ENCODE measurements around the gene EXOC3L4.
"Not testable (repeated sequence)": the region's sequence is repeated elsewhere in the genome, so short reads cannot be mapped to it uniquely, and the experiment has no call there.

EXOC3L4 gene

DNA sequence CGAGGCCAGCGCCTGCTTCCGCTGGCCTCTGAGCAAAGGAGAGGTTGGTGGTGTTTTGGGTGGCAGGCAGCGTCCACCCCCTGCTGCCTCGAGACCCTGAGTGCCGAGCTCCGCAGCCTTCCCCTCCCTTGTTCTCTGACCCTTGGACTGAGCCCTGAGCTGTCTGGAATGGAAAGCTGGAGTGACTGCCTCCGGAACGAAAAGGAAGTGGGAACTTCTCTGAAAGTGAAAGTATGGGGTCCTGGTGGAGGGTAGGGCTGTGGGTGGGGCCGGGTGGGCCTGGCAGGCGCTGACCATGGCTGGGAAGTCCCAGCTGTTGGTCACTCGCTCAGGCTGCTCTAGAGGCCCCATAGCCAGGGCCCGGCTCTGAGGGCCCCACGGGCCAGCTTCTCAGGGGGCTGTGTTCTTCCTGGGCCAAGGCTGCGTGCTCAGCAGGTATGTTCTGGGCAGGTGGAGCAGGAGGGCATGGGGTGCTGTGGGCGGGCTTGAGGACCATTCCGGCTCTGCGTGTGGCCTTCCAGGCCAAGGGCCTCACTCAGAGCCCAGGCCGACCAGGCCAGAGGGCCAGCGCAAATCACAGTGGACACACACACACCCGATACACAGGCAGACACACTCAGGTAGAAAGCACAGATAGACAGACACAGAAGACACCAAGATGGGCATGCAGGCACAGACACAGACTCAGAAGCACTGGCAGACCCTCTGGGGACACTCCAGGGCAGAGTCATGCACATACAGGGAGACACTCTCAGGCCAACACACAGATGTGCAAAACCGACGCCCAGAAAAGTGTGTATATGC lies at the start of gene EXOC3L4:
Gene EXOC3L4, plus strand, starts transcription at position 320 of the 804 bp plus-strand sequence. CDS start 5,495 bp downstream, outside the sequence.
- DNase-seq (ENCODE audit: low spot score): no peak

DNA sequence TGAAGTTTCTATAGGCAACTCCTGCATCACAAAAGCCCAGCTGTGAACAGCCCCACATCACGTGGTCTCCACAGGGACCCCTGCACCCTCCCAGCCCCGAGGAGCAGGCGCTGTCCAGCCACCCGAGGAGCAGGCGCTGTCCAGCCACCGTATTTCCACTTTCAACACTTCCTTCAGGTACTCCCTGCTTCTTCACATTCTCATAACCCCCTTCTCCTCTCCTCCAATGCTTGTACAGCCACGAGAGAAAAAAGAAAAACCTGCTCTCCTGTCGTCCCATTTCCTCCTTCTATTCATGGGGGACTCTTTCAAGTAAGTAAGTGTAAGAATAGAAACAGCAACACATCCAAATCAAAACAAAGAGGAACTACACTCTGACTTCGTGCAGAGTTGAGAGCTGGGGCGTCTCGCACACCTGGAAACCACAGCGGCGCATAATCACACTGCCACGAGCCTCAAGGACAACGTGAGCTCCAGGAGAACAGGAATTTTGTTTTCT lies 49.1 kb upstream of the EXOC3L4 start:
- DNase-seq (ENCODE audit: low spot score): no peak

DNA sequence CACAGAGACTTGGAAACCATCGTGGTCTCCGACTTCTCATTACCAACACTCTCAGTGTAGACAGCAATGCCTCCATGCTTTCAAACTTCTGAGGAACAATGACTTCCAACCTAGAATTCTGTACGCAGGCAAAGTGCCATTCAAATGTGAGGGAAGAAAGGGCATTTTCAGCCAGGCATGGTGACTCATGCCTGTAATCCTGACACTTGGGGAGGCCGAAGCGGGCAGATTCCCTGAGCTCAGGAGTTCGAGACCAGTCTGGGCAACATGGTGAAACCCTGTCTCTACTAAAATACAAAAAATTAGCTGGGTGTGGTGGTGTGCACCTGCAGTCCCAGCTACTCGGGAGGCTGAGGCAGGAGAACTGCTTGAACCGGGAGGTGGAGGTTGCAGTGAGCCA lies 47.1 kb upstream of the EXOC3L4 start:
- DNase-seq (ENCODE audit: low spot score): not testable (repeated sequence)

DNA sequence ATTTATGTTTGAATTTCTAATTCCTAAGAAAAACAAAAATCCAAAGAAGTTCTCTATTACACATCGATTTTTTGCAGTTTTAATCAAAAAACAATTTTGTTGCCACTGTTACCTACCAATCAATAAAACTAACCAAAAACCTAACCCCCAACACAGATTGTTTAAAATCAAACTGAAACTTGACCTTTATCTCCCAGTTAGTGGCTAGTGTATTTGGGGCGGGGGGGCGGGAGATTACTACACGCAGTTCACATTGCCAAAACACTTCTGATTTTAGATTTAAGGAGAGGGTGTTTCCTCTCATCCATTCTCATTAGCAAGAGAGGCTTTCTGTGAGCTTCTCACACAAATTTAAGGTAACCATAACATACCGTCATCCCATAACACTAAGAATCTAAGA lies 43.6 kb upstream of the EXOC3L4 start:
- no peak for DNase-seq (ENCODE audit: low spot score)

DNA sequence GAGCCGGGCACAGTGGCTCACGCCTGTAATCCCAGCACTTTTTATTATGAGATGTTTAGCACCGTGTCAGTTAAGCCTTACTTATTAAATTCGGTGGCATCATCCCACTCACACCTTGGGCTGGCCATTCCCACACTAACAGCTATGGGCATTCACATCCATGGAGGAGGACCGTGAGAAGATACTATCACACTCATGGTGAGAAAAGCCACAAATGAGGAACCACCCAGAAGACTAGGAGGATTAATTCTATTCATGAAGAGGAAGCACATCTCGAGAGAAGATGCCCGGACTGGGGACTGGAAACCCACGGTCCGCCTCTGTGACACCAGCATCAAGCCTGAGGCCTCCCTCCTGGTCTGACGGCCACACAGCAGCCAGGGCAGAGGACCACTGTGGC lies 42.1 kb upstream of the EXOC3L4 start:
- DNase-seq (ENCODE audit: low spot score): no peak

DNA sequence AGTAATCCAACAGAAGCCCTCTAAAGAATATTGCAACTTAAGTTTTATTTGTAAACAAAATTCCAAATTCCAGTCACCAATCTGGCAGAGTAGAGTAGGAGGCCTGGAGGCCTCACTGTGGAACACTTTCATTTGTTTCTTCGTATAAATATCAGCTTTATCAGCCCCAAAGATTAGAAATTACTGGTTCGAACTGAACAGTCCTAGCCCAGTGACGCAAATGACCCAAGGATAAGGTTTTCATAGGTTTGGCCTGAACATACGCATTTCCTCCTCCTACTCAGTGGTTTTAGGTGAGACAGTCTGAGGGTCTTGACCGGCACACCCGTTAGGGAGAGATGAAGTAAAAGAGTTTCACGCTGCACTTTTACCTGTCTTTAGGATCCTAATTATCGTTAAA lies 38.8 kb upstream of the EXOC3L4 start:
- no peak for DNase-seq (ENCODE audit: low spot score)

DNA sequence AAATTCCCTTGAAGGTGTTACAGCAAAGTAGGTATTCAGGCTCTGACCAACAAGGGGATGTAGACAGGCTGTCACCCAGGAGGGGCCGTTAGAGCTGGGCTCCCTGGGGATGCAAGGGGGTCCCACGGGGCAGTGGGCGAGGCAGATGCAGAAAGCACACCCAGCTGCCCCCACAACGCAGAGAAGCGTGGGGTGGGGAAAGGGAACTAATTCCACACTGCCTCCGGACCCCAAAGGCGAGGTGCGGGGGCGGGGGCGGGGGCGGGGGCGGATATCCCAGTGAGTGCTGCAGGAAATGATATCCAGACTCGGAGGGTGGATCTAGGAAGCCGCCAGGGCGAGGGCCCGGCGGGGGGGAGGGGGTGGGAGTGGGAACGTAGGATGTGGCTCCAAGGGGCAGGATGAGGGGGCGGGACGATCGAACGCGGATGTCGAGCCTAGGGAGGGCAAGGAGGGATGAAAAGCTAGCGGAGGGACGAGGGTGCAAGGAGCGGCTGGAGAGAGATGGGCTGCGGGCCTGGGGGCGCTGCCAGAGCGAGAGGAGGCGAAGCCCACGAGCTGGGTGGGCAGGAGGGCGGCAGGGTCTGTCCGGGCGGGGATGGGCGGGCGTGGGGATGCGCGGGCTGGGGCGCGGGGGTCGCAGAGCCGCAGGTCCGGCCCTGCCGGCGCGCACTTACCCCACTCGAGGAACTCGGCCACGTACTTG lies 38.0 kb upstream of the EXOC3L4 start:
- no peak for DNase-seq (ENCODE audit: low spot score)

DNA sequence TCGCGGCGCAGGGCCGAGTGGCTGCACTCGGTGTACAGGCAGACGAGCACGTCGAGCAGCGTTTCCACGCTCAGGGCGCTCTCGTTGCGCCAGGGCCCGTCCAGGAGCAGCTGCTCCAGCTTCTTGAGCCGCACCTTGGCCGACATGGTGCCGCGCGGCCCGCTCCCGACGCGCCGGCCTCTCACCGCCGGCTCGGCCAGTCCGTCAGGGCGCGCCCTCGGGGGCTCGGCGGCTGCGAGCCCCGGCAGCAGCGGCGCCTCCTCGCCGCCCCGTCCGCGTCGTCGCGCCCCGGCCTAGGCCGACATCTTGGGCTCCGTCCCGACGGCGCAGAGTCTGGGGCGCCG lies 37.5 kb upstream of the EXOC3L4 start:
- no peak for DNase-seq (ENCODE audit: low spot score)

DNA sequence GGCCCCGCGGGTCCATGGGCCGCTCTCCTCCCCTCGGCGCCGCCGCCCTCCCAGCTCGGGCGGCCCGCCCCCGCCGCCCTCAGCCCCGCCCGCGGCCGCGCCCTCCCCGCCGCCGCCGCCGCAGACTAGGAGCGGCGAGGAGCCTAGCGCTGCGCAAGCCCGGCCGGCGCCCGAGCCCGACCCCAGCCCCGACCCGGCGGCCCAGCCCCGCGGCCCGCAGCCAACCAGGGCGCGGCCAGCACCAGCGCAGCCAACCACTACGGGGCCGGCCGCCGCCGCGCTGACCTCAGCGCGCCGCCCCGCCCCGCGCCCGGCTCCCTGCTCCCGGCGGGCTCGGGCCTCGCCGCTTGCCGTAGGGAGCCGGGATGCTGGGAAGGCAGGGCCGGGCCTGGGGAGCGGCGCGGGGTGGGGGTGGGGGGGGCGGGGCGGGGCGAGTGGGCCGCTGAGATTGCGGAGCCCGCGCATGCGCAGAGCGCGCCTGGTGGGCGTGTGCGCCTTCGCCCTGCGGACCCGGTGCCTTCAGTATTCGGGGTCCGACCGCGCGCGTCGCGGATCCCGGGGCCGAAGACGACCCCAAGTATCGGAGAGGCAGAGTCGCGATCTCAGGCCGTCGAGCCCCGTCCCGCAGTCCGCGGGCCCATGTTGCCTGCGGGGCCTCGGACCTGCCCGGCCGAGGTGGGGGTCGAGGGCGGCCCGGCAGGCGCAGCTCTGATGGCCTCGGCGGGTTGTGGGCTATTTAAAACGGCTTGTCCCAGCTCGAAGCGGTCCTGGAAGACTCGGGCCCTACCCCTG lies 37.0 kb upstream of the EXOC3L4 start, which contains the start of gene CDC42BPB:
Gene CDC42BPB, minus strand, starts transcription at position 178 of the 792 bp plus-strand sequence. CDS start 376 bp downstream, outside the sequence.
- DNase-seq (ENCODE audit: low spot score): peak; percentile 90

DNA sequence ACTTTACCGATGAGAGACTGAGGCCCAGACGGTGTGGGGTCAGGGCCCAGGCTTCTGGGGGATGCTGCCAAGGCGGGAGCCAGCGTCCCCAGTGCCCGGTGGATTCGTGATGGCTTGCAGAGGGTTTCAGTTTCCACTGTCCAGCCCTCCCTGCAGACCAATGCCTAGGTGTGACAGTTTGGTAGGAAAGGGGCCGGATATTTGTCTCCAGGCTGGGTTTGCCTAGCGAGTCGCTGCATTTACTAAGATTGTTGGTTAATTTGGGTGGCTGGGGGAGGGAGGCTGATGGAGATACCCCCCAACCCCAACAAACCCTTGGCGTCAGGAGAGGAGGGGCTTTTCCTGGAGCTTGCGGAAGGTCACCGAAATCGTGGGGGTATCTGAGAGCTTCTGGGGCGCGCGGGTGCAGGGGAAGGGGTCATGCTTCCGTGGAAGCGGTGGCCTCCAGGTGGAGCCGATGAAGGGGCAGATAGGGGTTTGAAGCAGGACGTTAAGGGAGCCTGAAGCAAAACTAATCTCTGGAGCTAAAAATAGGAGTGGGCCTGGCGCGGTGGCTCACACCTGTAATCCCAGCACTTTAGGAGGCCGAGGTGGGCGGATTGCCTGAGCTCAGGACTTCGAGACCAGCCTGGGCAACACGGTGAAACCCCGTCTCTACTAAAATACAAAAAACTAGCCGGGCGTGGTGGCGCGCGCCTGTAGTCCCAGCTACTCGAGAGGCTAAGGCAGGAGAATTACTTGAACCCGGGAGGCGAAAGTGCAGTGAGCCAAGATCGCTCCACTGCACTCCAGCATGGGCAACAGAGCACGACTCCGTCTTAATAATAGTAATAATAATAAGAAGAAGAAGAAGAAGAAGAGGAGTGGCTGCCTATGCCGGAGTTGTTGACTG lies 36.1 kb upstream of the EXOC3L4 start:
- no peak for DNase-seq (ENCODE audit: low spot score)

DNA sequence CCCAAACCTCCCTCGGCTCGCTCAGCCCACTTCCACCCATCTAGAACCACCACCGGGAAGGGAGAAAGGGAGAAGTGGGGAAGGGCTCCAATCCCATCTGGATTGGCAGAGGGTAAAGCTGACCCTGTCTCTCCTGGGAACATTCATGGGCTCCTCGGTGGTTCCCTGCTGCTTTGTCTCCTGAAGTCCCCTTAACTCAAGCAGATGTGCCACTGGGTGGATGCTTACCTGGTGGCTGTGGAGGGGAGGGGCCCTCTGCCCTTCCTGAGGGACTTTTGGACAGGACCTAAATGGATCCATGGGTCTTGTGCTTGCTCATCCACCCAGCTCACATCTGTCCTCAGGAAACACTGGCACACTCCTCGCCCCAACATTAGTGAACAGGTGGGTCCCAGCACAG lies 35.0 kb upstream of the EXOC3L4 start:
- no peak for DNase-seq (ENCODE audit: low spot score)

DNA sequence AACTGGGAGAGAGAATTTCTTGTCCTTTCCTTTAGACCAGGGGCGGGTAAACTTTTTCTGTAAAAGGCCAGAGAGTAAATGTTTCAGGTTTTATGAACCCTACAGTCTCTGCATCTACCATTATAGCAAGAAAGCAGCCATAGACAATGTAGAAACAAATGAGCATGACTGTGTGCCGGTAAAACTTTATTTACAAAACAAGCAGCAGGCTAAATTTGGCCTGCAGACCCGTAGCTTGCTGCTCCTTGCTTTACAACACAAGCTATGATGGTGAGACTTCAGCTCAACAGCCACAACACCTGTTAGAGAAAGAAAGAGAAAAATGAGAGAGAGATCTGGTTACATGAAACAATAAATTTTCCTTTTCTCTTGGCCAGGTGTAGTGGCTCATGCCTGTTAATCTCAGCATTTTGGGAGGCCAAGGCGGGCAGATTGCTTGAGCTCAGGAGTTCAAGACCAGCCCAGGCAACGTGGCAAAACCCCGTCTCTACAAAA lies 33.0 kb upstream of the EXOC3L4 start:
- DNase-seq (ENCODE audit: low spot score): no peak

DNA sequence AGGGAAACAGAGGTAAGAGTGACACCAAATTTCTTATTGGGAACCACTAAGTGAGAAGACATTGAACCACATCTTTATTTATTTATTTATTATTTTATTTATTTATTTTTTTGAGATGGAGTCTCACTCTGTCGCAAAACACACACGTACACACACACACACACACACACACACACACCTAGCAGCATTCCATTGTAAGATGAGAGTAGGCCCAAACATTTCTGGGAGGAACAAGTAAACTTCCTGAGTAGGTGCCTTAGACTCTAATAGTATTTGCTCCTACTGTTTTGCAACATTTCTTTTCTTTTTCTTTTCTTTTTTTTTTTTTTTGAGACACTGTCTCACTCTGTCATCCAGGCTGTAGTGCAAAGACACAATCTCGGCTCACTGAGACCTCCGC lies 30.1 kb upstream of the EXOC3L4 start:
- no peak for DNase-seq (ENCODE audit: low spot score)

DNA sequence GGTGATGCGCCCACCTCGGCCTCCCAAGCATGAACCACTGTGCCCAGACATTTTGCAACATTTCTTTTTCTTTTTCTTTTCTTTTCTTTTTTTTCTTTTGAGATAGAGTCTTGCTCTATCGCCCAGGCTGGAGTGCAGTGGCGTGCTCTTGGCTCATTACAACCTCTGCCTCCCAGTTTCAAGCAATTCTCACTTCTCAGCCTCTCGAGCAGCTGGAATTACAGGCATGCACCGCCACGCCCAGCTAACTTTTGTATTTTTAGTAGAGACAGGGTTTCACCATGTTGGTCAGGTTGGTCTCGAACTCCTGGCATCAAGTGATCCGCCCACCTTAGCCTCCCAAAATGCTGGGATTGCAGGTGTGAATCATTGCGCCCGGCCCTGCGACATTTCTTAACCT lies 29.5 kb upstream of the EXOC3L4 start:
- no peak for DNase-seq (ENCODE audit: low spot score)

DNA sequence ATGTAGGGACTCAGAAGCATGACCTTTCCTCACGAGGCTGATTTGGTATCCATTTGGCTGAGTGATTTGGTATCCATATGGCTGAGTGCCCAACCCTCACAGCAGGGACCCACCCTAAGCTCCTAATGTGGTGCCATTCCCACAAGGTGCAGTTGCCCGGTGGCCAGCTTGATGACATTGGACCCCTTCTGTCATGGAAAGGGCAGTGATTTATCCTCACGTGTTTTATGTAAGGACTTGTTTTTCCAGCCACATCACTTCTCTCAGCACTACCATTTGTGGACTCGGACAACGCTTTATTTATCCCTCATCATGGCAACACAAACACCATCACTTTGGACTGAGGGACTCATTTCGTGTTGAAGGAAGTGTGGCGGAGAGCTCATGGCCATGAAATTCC lies 28.7 kb upstream of the EXOC3L4 start:
- DNase-seq (ENCODE audit: low spot score): no peak

DNA sequence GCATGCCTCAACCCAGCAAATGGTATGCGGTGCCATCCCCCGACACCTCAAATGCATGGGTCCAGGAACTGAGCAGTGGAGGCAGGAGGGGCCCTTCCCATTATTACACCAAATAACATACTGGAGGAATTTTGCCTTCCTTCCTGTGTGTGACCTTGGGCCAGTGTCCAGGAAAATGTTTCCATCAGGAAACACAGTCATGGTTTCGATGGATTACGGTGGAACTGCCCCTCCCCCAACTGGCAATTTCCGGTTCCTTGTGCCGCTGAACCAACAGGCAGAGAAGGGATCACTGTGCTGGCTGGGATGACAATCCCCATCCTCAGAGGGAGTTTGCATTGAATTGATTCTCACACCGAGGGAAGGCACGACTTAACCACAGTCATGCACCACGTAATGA lies 28.1 kb upstream of the EXOC3L4 start:
- DNase-seq (ENCODE audit: low spot score): no peak

DNA sequence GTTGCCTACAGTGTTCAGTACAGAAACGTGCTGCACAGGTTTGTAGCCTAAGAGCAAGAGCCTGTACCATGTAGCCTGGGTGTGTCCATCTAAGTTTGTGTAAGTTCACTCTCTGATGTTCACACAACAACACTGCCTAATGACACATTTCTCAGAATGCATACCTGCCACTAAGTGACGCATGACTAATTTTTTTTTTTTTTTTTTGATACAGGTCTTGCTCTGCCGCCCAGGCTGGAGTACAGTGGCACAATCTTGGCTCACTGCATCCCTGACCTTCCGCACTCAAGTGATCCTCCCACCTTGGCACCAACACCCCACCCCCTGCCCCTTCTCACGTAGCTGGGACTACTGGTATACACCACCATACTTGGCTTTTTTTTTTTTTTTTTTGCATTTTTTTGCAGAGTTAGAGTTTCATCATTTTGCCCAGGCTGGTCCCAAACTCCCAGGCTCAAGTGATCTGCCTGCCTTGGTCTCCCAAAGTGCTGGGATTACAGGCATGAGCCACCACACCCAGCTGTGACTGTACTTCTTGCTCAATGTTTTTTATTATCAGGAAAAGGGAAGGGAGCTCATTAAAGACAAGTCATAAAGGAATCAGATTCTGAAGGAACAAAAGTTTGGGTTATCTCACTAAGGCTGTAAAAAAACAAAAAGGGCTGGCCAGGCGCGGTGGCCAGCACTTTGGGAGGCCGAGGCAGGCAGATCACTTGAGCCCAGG lies 27.1 kb upstream of the EXOC3L4 start:
- DNase-seq (ENCODE audit: low spot score): no peak

DNA sequence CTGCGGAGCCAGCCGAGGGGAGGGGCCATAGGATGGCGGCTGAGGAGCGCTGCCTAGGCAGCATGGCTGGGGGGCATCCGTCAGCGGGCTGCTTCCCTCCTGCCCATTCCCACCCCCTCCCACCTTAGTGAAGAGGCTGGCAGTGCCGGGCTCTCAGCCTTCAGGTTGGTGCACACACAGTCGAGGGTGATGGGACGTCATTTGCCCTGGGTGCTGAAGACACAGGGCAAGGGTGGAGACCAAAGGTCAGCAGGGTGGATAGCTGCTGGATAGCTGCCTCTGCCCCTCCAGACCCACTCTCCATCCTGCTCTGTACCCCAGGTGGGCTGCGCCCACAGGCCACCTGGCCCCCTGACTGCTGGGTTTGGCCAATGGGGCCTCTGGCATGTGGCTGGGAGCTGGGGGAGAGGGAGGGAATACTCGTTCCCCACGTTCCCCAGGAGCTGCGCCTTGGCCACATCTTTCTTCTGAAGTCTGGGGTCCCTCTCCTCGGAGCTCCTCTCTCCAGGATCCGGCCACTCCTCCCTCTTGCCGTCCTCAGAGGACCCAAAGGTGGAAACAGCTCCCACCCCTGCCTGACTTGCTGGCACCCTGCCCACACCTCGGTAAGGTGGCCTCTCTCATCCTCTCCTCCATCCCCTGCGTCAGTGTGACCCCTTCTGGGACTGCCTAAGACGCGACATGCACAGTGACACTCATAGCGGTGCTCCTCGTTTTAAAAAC lies 26.0 kb upstream of the EXOC3L4 start:
- DNase-seq (ENCODE audit: low spot score): no peak

DNA sequence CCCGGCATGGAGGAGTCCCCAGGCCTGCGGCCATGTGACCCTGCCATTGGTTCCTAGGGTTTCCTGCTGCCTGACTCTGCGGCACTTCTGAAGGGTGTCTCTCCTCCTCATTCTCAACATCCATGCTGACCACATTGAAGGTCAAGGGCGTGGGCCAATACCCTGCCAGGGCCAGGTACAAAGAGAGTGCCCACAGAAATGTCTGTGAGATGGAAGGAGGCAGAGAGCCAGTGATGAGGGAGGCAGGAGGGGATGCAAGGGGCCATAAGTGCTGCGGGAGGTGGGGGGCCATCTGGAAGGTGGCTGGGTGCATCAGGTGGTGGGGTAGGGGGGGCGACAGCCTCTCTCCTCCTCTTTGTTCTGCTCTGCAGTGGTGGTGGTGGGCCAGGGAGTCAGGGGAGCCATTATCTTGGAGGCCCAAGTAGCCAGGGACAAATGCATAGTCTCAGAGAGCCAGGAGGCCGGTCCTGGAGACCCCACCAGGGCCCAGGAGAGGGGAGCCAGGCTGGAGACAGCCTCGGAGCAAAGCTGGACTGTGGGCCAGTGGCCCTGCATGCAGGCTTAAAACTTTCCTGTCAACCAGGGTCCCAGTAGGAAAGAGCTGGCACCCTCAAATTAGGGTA lies 24.2 kb upstream of the EXOC3L4 start:
- DNase-seq (ENCODE audit: low spot score): no peak
